Measurements from ENCODE around the gene TRIP10. TPM values are rescaled to one million over a fixed set of nuclear protein-coding genes. Genes with fewer than 3 reads are reported as not detected.

Gene TRIP10
- total and polyA plus RNA-seq, 2 of the 8 experiments (the other 6 are each of a cell fraction or from before 2014, with no cell fraction given): 27.8 to 69.5 TPM

DNA sequence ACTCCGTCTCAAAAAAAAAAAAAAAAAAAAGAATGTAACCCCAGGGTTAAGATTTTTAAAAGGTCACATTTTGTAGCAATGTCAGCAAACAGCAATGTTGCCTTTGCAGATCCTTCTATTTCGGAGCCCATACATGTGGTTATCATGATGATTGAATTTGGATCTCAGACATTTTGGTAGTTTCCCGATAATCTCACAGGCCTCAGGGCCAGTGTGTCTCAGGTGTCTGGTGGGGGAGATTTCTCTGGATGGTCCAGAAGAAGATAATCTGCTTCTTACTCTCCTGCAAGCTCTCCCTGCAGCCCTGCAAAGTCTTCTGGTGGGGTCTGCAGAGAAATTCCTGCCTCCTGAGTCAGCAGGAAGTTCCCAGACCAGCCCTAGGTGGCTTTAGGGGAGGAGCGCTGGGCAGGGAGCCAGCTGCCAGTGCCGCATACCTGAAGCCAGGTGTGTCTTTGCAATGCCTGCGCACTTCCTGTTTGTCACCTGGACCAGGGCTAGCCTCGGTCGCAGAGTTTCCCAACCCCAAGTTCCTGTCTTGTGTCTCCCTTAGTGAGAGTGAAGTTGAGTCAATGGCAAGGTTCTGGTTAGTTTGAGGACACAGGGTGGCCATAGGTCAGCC, 26.4 kb downstream of the TRIP10 start:
- Histone ChIP-seq H3K4ac (replicated peaks; ENCODE audit: insufficient read length, low read depth, low read length) (peak overlapping the region; percentile 75), H3K4me2 (ENCODE audit: insufficient read depth in 1 of 2, low read depth in 2 of 2, low read length in 2 of 2) (peak overlapping the region; percentile 87 to 99), H4K5ac (ENCODE audit: insufficient read length, low read depth, low read length) (no peak overlapping the region), H3K9ac (replicated peaks in 1 of 4; ENCODE audit: extremely low read depth in 1 of 4, low read depth in 3 of 4, low read length in 3 of 4) (peak overlapping the region in 3 of 4 experiments; percentile 59 to 72 (median 60); a peak in 6 of 7 replicates), H3K79me1 (ENCODE audit: low read depth, low read length) (peaks cover 10% of the 10 kb centered on the region), H3K36me3 (ENCODE audit: control insufficient read depth in 2 of 4, insufficient read depth in 4 of 4, low read length in 3 of 4) (peaks cover 0 to 5% (median 2%) of the 10 kb centered on the region in 4 experiments; a peak in 2 of 8 replicates), H2BK12ac (ENCODE audit: low read depth, low read length) (peak overlapping the region; percentile 100; the same call in 1 of the 2 replicates), H2AFZ (ENCODE audit: low read length) (no peak overlapping the region), H2BK5ac (ENCODE audit: low read depth, low read length) (peak overlapping the region; percentile 96), H2BK20ac (ENCODE audit: low read length) (no peak overlapping the region), H2BK15ac (ENCODE audit: low read length) (peak overlapping the region; percentile 50; the same call in 1 of the 2 replicates), H4K91ac (replicated peaks; ENCODE audit: insufficient read length, low read length) (peak overlapping the region; percentile 76), H3K23me2 (ENCODE audit: low read depth, low read length) (peaks cover 15% of the 10 kb centered on the region), H3K14ac (ENCODE audit: insufficient read length) (no peak overlapping the region), H3K23ac (ENCODE audit: insufficient read length) (no peak overlapping the region), H3K27me3 (replicated peaks in 1 of 4; ENCODE audit: control insufficient read depth in 3 of 4, extremely low read depth in 1 of 4, insufficient read depth in 3 of 4, low read length in 3 of 4) (no peaks in the 10 kb centered on the region), H2AK5ac (ENCODE audit: low read depth, low read length) (peak overlapping the region; percentile 87; the same call in 1 of the 2 replicates), H3K4me1 (replicated peaks in 1 of 4; ENCODE audit: control insufficient read depth in 3 of 4, insufficient read depth in 4 of 4, low read length in 3 of 4) (peaks cover 0 to 6% (median 5%) of the 10 kb centered on the region in 4 experiments; a peak in 5 of 7 replicates), H3K18ac (ENCODE audit: extremely low read depth, low read length) (peak overlapping the region; percentile 92), H2BK120ac (replicated peaks; ENCODE audit: low read depth, low read length) (peak overlapping the region; percentile 81), H3K79me2 (ENCODE audit: control insufficient read depth in 1 of 2, insufficient read depth in 2 of 2, low read length in 2 of 2) (peaks cover 0 to 7% of the 10 kb centered on the region in 2 experiments; a peak in 2 of 4 replicates), H3K9me3 (ENCODE audit: insufficient read depth in 2 of 2, low read depth in 1 of 2, low read length in 1 of 2) (peaks cover 0 to 7% of the 10 kb centered on the region in 2 experiments; a peak in 2 of 4 replicates), H3K4me3 (ENCODE audit: extremely low read depth in 1 of 4, insufficient read depth in 2 of 4, low read depth in 3 of 4, low read length in 4 of 4) (peak overlapping the region; percentile 61 to 84 (median 83); a peak in 7 of 8 replicates), H3K27ac (ENCODE audit: low read depth, low read length) (peak overlapping the region; percentile 57), H4K8ac (ENCODE audit: extremely low read depth, insufficient read depth, low read length) (no peak overlapping the region; the same call in 1 of the 2 replicates), H3K56ac (replicated peaks; ENCODE audit: insufficient read length, low read depth, low read length) (no peak overlapping the region), H4K20me1 (replicated peaks in 1 of 2; ENCODE audit: control insufficient read depth in 1 of 2, insufficient read depth in 2 of 2, low read length in 2 of 2) (no peaks in the 10 kb centered on the region)
- FAIRE-seq (peak; percentile 60), DNase-seq (ENCODE audit: low read depth in 1 of 2, low spot score in 2 of 2) (peak; percentile 80 to 88)
- WGBS, 2 experiments (ENCODE audit: extremely low coverage in 1 of 2, insufficient coverage in 1 of 2, insufficient read length in 1 of 2, insufficient replicate concordance in 2 of 2, low coverage in 1 of 2, low lambda C conversion rate in 2 of 2, missing lambda C conversion rate in 1 of 2): 13% methylated on average over 7 of the region's 8 CpGs; no CpG with 5 or more reads in 1 of the 2 experiments
- POLR2A ChIA-PET (ENCODE audit: partially characterized antibody): interaction anchor here (1.2 to 5.7 kb wide), 6 partner anchors 9 to 47 kb away, joined by 3 to 53 read pairs (median 8); partner anchors contain the start of genes GPR108 and TRIP10
- CTCF ChIA-PET (ENCODE audit: partially characterized antibody): interaction anchor here (1.1 to 1.6 kb wide), 4 partner anchors 27 to 98 kb away, joined by 3 to 4 read pairs (median 4); no protein-coding TSS in a partner anchor
- TF ChIP-seq TBP (IDR thresholded peaks at IDR 0.05; ENCODE audit: low read depth, low read length): peak; percentile 56; the same call in 1 of the 2 replicates
- peak; percentile 80 for TF ChIP-seq POLR2AphosphoS5 (IDR thresholded peaks at IDR 0.05; ENCODE audit: low read depth, low read length)
- no peak for TF ChIP-seq FOSL1 (IDR thresholded peaks at IDR 0.05; ENCODE audit: insufficient read depth, low read depth, low read length)
- TF ChIP-seq POU5F1 (IDR thresholded peaks at IDR 0.05; ENCODE audit: low read depth, low read length): no peak
- peak; percentile 98 for TF ChIP-seq JUND (IDR thresholded peaks at IDR 0.05; ENCODE audit: low read length)
- 0 out of 2 replicates have a peak, but pooled peaks have one; percentile 14 for TF ChIP-seq YY1 (IDR thresholded peaks at IDR 0.05; ENCODE audit: low read depth, low read length)
- TF ChIP-seq RFX5 (IDR thresholded peaks at IDR 0.05; ENCODE audit: borderline replicate concordance, low read depth, low read length): no peak
- peak; percentile 34; the same call in 1 of the 2 replicates for TF ChIP-seq CREB1 (IDR thresholded peaks at IDR 0.05)
- peak; percentile 95 for TF ChIP-seq TEAD4 (IDR thresholded peaks at IDR 0.05; ENCODE audit: low read depth, low read length)
- peak; percentile 62; the same call in 1 of the 2 replicates for TF ChIP-seq SP1 (IDR thresholded peaks at IDR 0.05; ENCODE audit: low read depth, low read length)
- TF ChIP-seq TCF12 (IDR thresholded peaks at IDR 0.05; ENCODE audit: low read depth, low read length): peak; percentile 98
- TF ChIP-seq, protein P1, sequence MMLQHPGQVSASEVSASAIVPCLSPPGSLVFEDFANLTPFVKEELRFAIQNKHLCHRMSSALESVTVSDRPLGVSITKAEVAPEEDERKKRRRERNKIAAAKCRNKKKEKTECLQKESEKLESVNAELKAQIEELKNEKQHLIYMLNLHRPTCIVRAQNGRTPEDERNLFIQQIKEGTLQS (IDR thresholded peaks at IDR 0.05; ENCODE audit: insufficient read depth, low read depth, low read length): peak; percentile 58; the same call in 1 of the 2 replicates
